Adipose tissue (tissue), 3 donors: Measurements from ENCODE around the gene UNC80. TPM values are rescaled to one million over a fixed set of nuclear protein-coding genes. Genes with fewer than 3 reads are reported as not detected.

Source experiments
- H3K27ac ChIP-seq: one replicate; pipeline ENCODE4 v1.5.1; 2013; ENCODE audit warnings: low read depth, low read length
- WGBS, 3 donors: extraction: QIAGEN DNeasy Blood & Tissue Kit; methylation state at CpG; one replicate each; pipeline ENCODE4 v1.1.7; 2013; 5-methylcytosine and 5-hydroxymethylcytosine counted together
- polyA plus RNA-seq, 3 donors: library from polyadenylated mRNA; stranded (reverse); fragments of 200-250 nt; gene quantifications; one replicate each; pipeline ENCODE4 v1.2.3, GENCODE V29; 2013
- donor health status: healthy with polysubstance abuse.
- donor health status: Bipolar disorder and iron deficiency.
- donor health status: healthy.

The UNC80 gene
- polyA plus RNA-seq, 3 donors: 0.01 to 0.41 TPM; not detected in 1

GRCh38 chr2:209986415-209986814 is 214.8 kb downstream of the UNC80 start:
- 69 to 81% (median 77%) methylated on average over 2 of the region's 2 CpGs for WGBS, 3 donors
- H3K27ac ChIP-seq: no peak overlapping the region

- no peak overlapping the region for H3K27ac ChIP-seq
- WGBS, 3 donors: 45 to 55% (median 50%) methylated on average over 4 of the region's 4 CpGs
Observed at GRCh38 chr2:209988010-209988409, 216.4 kb downstream of the UNC80 start.

- 64 to 75% (median 67%) methylated on average over 2 of the region's 2 CpGs for WGBS, 3 donors
Observed at GRCh38 chr2:209990838-209991237, 219.2 kb downstream of the UNC80 start.

GRCh38 chr2:209993968-209994367 is 222.3 kb downstream of the UNC80 start:
- H3K27ac ChIP-seq: no peak overlapping the region
- WGBS, 3 donors: 90 to 94% (median 92%) methylated on average over 9 of the region's 9 CpGs

More at GRCh38 chr2:209990838-209991237, 219.2 kb downstream of the UNC80 start:
- H3K27ac ChIP-seq: no peak overlapping the region

- 57 to 76% (median 67%) methylated on average over 1 of the region's 1 CpG for WGBS, 3 donors
Observed at GRCh38 chr2:209998596-209998995, 227.0 kb downstream of the UNC80 start.

GRCh38 chr2:210000464-210001324 is 229.1 kb downstream of the UNC80 start:
- WGBS, 3 donors: 97 to 98% (median 98%) methylated on average over 29 to 32 of the region's 32 CpGs
- H3K27ac ChIP-seq: no peak overlapping the region

More at GRCh38 chr2:209998596-209998995, 227.0 kb downstream of the UNC80 start:
- no peak overlapping the region for H3K27ac ChIP-seq

- H3K27ac ChIP-seq: no peak within 1 kb of the TSS
- WGBS, 3 donors: 0% methylated on average over 56 to 58 of the region's 58 CpGs
Observed at GRCh38 chr2:210002158-210003157, 230.8 kb downstream of the UNC80 start, which contains the start of gene RPE. Gene RPE, plus strand, starts transcription at chr2:210002638. Its CDS starts 24 bp downstream, at chr2:210002662.

- WGBS, 3 donors: 12 to 24% (median 19%) methylated on average over 2 of the region's 2 CpGs
- no peak overlapping the region for H3K27ac ChIP-seq
Observed at GRCh38 chr2:210003359-210003758, 231.7 kb downstream of the UNC80 start.

GRCh38 chr2:210004881-210005280 is 233.2 kb downstream of the UNC80 start:
- no peak overlapping the region for H3K27ac ChIP-seq
- WGBS, 3 donors: 63 to 71% (median 65%) methylated on average over 2 of the region's 2 CpGs

- no peak overlapping the region for H3K27ac ChIP-seq
- WGBS, 3 donors: 72 to 91% (median 84%) methylated on average over 2 of the region's 2 CpGs
Observed at GRCh38 chr2:210007895-210008294, 236.3 kb downstream of the UNC80 start.

GRCh38 chr2:210009126-210009525 is 237.5 kb downstream of the UNC80 start:
- no peak overlapping the region for H3K27ac ChIP-seq
- 71 to 76% (median 73%) methylated on average over 6 of the region's 6 CpGs for WGBS, 3 donors

GRCh38 chr2:210009896-210010295 is 238.3 kb downstream of the UNC80 start:
- H3K27ac ChIP-seq: no peak overlapping the region
- WGBS, 3 donors: 50 to 74% (median 64%) methylated on average over 3 of the region's 3 CpGs

GRCh38 chr2:210020138-210020537 is 248.5 kb downstream of the UNC80 start:
- WGBS, 3 donors: 74 to 86% (median 79%) methylated on average over 1 of the region's 1 CpG
- no peak overlapping the region for H3K27ac ChIP-seq

- no peak overlapping the region for H3K27ac ChIP-seq
- WGBS, 3 donors: 88 to 92% (median 92%) methylated on average over 3 of the region's 3 CpGs
Observed at GRCh38 chr2:210022824-210023223, 251.2 kb downstream of the UNC80 start.

- no peak overlapping the region for H3K27ac ChIP-seq
- 91 to 95% (median 93%) methylated on average over 2 of the region's 2 CpGs for WGBS, 3 donors
Observed at GRCh38 chr2:210027608-210028007, 256.0 kb downstream of the UNC80 start.

- H3K27ac ChIP-seq: no peak overlapping the region
- 75 to 95% (median 87%) methylated on average over 2 of the region's 2 CpGs for WGBS, 3 donors
Observed at GRCh38 chr2:210028178-210028577, 256.5 kb downstream of the UNC80 start.

GRCh38 chr2:210034087-210034683 is 262.6 kb downstream of the UNC80 start:
- WGBS, 3 donors: 62 to 85% (median 81%) methylated on average over 2 of the region's 2 CpGs
- H3K27ac ChIP-seq: no peak overlapping the region

GRCh38 chr2:210035679-210036078 is 264.0 kb downstream of the UNC80 start:
- WGBS, 3 donors: 96 to 99% (median 96%) methylated on average over 4 of the region's 4 CpGs
- H3K27ac ChIP-seq: no peak overlapping the region
